Measurements from ENCODE around the gene VPS39. TPM values are rescaled to one million over a fixed set of nuclear protein-coding genes. Genes with fewer than 3 reads are reported as not detected.

VPS39 gene
- total RNA-seq, 1 donor from 2014 or later = 66.9 TPM

DNA sequence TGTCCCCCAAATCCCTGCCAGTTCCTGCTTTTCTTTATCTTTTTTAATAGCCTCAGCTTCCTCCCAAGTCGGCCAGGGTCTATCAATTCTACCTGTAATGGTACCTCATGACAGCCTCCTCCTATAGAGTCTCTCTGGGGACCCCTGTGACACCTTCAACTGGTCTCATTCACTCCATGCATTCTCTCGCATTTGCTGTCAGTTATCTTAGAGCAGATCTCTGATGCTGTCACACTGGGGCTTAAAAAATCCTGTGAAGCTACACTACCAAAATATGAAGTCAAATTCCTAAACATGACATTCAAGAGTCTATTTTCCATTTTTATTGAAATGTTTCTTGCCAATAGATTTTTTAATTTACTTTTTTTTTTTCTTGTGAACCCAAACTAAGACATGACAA is 5.5 kb downstream of the VPS39 start:
- H3K9me3 ChIP-seq (ENCODE audit: low read depth) = no peaks in the 10 kb centered on the region
- H3K4me3 Mint-ChIP-seq = no peak overlapping the region
- H3K36me3 Mint-ChIP-seq = peaks cover 2% of the 10 kb centered on the region
- no peak for DNase-seq (ENCODE audit: low spot score)
- no peaks in the 10 kb centered on the region for H3K9me3 Mint-ChIP-seq
- peaks cover 14% of the 10 kb centered on the region for H3K4me1 Mint-ChIP-seq
- H4K20me1 ChIP-seq (ENCODE audit: low read depth) = peaks cover 19% of the 10 kb centered on the region
- no peak overlapping the region for H3K4me2 ChIP-seq
- peaks cover 9% of the 10 kb centered on the region for H3K4me1 ChIP-seq
- H3K9ac ChIP-seq = no peak overlapping the region
- TF ChIP-seq, protein P1, sequence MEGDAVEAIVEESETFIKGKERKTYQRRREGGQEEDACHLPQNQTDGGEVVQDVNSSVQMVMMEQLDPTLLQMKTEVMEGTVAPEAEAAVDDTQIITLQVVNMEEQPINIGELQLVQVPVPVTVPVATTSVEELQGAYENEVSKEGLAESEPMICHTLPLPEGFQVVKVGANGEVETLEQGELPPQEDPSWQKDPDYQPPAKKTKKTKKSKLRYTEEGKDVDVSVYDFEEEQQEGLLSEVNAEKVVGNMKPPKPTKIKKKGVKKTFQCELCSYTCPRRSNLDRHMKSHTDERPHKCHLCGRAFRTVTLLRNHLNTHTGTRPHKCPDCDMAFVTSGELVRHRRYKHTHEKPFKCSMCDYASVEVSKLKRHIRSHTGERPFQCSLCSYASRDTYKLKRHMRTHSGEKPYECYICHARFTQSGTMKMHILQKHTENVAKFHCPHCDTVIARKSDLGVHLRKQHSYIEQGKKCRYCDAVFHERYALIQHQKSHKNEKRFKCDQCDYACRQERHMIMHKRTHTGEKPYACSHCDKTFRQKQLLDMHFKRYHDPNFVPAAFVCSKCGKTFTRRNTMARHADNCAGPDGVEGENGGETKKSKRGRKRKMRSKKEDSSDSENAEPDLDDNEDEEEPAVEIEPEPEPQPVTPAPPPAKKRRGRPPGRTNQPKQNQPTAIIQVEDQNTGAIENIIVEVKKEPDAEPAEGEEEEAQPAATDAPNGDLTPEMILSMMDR (IDR thresholded peaks at IDR 0.05) = no peak
- TF ChIP-seq EZH2phosphoT487 (IDR thresholded peaks at IDR 0.05) (no peak), EZH2 (IDR thresholded peaks at IDR 0.05) (no peak)
- no peak overlapping the region for H2AFZ ChIP-seq (replicated peaks)
- H3K27ac ChIP-seq = no peak overlapping the region
- peaks cover 50% of the 10 kb centered on the region for H3K79me2 ChIP-seq (ENCODE audit: low read depth)
- no peaks in the 10 kb centered on the region for H3F3A ChIP-seq (ENCODE audit: low read depth)
- H3K27ac Mint-ChIP-seq = no peak overlapping the region
- H3K36me3 ChIP-seq = no peaks in the 10 kb centered on the region
- H3K27me3 Mint-ChIP-seq (ENCODE audit: insufficient read depth, low read depth) = no peaks in the 10 kb centered on the region
- no peaks in the 10 kb centered on the region for H3K27me3 ChIP-seq
- H3K4me3 ChIP-seq = no peak overlapping the region

DNA sequence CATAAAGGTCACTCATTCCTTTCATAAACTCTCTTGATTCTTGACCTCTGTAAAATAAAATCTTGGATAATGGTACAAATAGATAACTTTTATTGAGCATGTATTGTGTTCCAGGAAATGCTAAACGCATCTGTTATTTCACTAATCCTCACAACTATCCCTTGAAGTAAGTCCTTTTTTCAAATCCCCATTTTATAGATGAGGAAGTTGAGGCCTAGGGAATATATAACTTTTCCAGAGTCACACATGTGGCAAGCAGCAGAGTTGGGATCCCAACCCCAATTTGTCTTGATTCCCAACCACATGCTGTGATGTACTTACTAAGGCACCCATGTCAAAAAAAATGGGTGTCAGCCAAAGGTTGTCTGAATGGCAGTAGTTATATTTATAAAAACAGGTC is 6.3 kb downstream of the VPS39 start:
- no peaks in the 10 kb centered on the region for H3K36me3 ChIP-seq
- DNase-seq (ENCODE audit: low spot score) = no peak
- H2AFZ ChIP-seq (replicated peaks) = no peak overlapping the region
- no peak overlapping the region for H3K4me2 ChIP-seq
- H3K27ac Mint-ChIP-seq = no peak overlapping the region
- H3K4me3 ChIP-seq = no peak overlapping the region
- H4K20me1 ChIP-seq (ENCODE audit: low read depth) = peaks cover 13% of the 10 kb centered on the region
- H3K9me3 Mint-ChIP-seq = no peaks in the 10 kb centered on the region
- TF ChIP-seq, protein P1 (IDR thresholded peaks at IDR 0.05) = no peak
- TF ChIP-seq EZH2 (IDR thresholded peaks at IDR 0.05) = no peak
- no peak for TF ChIP-seq EZH2phosphoT487 (IDR thresholded peaks at IDR 0.05)
- no peaks in the 10 kb centered on the region for H3K9me3 ChIP-seq (ENCODE audit: low read depth)
- H3K36me3 Mint-ChIP-seq = peaks cover 5% of the 10 kb centered on the region
- H3K27me3 Mint-ChIP-seq (ENCODE audit: insufficient read depth, low read depth) = no peaks in the 10 kb centered on the region
- H3F3A ChIP-seq (ENCODE audit: low read depth) = no peaks in the 10 kb centered on the region
- H3K79me2 ChIP-seq (ENCODE audit: low read depth) = peaks cover 42% of the 10 kb centered on the region
- H3K27me3 ChIP-seq = no peaks in the 10 kb centered on the region
- no peak overlapping the region for H3K27ac ChIP-seq
- no peak overlapping the region for H3K4me3 Mint-ChIP-seq
- H3K4me1 Mint-ChIP-seq = peaks cover 6% of the 10 kb centered on the region
- peaks cover 4% of the 10 kb centered on the region for H3K4me1 ChIP-seq
- no peak overlapping the region for H3K9ac ChIP-seq

DNA sequence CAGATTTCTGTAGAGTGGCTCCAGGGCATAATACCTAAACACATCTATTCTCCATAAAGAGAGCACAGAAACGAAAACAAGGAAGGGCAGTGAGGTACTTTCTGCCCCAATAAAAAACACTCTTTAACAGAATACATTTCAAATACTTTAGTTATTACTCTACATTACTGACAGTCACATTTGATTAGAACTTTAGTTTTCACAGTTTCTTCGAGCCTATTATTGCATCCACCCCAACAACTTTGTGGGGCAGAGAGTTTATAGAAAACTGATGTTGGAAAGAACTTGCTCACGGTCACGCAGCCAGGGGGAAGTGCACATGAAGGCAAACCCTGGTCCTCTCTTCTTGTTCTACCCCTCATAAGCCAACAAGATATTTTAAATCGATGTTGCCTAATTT is 9.0 kb downstream of the VPS39 start:
- Mint-ChIP-seq H3K36me3 (peaks cover 17% of the 10 kb centered on the region), H3K4me1 (no peaks in the 10 kb centered on the region), H3K27ac (no peak overlapping the region), H3K9me3 (peaks cover 8% of the 10 kb centered on the region), H3K4me3 (no peak overlapping the region), H3K27me3 (ENCODE audit: insufficient read depth, low read depth) (no peaks in the 10 kb centered on the region)
- no peak overlapping the region for H3K4me3 ChIP-seq
- H3K79me2 ChIP-seq (ENCODE audit: low read depth) = peaks cover 32% of the 10 kb centered on the region
- peaks cover 13% of the 10 kb centered on the region for H4K20me1 ChIP-seq (ENCODE audit: low read depth)
- no peak overlapping the region for H3K27ac ChIP-seq
- TF ChIP-seq, protein P1 (IDR thresholded peaks at IDR 0.05) = no peak
- TF ChIP-seq EZH2phosphoT487 (IDR thresholded peaks at IDR 0.05) = no peak
- no peak for TF ChIP-seq EZH2 (IDR thresholded peaks at IDR 0.05)
- H2AFZ ChIP-seq (replicated peaks) = no peak overlapping the region
- no peak for DNase-seq (ENCODE audit: low spot score)
- no peaks in the 10 kb centered on the region for H3K27me3 ChIP-seq
- no peak overlapping the region for H3K4me2 ChIP-seq
- H3K4me1 ChIP-seq = no peaks in the 10 kb centered on the region
- H3K36me3 ChIP-seq = no peaks in the 10 kb centered on the region
- no peaks in the 10 kb centered on the region for H3F3A ChIP-seq (ENCODE audit: low read depth)
- no peaks in the 10 kb centered on the region for H3K9me3 ChIP-seq (ENCODE audit: low read depth)
- no peak overlapping the region for H3K9ac ChIP-seq
